ENCODE measurements around the gene COL4A6.

DNA sequence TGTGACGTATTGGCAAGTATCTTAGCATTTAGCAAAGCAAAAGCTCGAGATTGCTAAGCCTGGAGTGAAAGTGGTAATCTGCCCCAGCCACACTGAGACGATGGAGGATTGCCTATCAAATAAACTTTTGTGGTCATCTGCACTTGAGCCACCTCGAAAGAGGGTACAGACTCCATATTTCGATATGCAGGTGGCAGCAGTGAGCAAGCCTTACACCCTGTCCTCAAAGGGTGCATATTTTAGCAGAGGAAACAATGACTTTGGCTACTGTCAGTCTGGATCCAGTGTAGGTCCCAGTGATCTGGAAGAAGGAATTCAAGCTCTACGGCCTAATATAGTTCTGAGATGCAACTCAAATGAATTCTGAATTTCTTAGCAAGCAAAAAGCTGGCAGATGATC is 192.8 kb downstream of the COL4A6 start:
- TF ChIP-seq, protein P1, sequence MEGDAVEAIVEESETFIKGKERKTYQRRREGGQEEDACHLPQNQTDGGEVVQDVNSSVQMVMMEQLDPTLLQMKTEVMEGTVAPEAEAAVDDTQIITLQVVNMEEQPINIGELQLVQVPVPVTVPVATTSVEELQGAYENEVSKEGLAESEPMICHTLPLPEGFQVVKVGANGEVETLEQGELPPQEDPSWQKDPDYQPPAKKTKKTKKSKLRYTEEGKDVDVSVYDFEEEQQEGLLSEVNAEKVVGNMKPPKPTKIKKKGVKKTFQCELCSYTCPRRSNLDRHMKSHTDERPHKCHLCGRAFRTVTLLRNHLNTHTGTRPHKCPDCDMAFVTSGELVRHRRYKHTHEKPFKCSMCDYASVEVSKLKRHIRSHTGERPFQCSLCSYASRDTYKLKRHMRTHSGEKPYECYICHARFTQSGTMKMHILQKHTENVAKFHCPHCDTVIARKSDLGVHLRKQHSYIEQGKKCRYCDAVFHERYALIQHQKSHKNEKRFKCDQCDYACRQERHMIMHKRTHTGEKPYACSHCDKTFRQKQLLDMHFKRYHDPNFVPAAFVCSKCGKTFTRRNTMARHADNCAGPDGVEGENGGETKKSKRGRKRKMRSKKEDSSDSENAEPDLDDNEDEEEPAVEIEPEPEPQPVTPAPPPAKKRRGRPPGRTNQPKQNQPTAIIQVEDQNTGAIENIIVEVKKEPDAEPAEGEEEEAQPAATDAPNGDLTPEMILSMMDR (IDR thresholded peaks at IDR 0.05), result no peak
- no peak for TF ChIP-seq EZH2 (IDR thresholded peaks at IDR 0.05)

Data from neural progenitor cell (in vitro differentiated cells).